WTC11 (cell line): ENCODE data around the gene RPL10.

Experiments
- ATF2 ChIP-seq: sonication (generic); formaldehyde crosslinking; IDR thresholded peaks from 2 replicates; pipeline ENCODE4 v1.8.1; 2022; ENCODE audit warnings: low read depth, missing genetic modification reagents, borderline replicate concordance
- CBFB ChIP-seq: sonication (generic); formaldehyde crosslinking; IDR thresholded peaks from 2 replicates; pipeline ENCODE4 v1.8.1; 2022; ENCODE audit warnings: mild to moderate bottlenecking, low read depth, missing genetic modification reagents
- CREM ChIP-seq: sonication (generic); formaldehyde crosslinking; IDR thresholded peaks from 2 replicates; pipeline ENCODE4 v1.8.1; 2022; ENCODE audit warnings: mild to moderate bottlenecking, missing genetic modification reagents, moderate library complexity
- CTCF ChIP-seq: fragments of 200-600 bp; IDR thresholded peaks from 2 replicates; pipeline ENCODE4 v1.8.0; 2022; ENCODE audit warnings: antibody characterized with exemption
- JUN ChIP-seq: sonication (generic); formaldehyde crosslinking; IDR thresholded peaks from 2 replicates; pipeline ENCODE4 v1.8.0; 2023; ENCODE audit warnings: mild to moderate bottlenecking, missing genetic modification reagents
- NFATC4 ChIP-seq: fragments of 250-450 bp; sonication (Bioruptor Pico); IDR thresholded peaks from 2 replicates; pipeline ENCODE4 v1.9.0; 2021; ENCODE audit warnings: mild to moderate bottlenecking
- SP1 ChIP-seq: sonication (generic); formaldehyde crosslinking; conservative IDR thresholded peaks from 2 replicates; pipeline ENCODE4 v1.8.1; 2022; ENCODE audit warnings: missing genetic modification reagents
- TEAD4 ChIP-seq: sonication (generic); formaldehyde crosslinking; IDR thresholded peaks from 2 replicates; pipeline ENCODE4 v1.8.0; 2022; ENCODE audit warnings: mild to moderate bottlenecking, missing genetic modification reagents

- no peak for TF ChIP-seq JUN
- no peak for TF ChIP-seq CTCF
- no peak for TF ChIP-seq CREM (CRISPR knock-in tag)
- TF ChIP-seq TEAD4 (CRISPR knock-in tag): no peak
- no peak for TF ChIP-seq NFATC4 (CRISPR knock-in tag)
- TF ChIP-seq CBFB (CRISPR knock-in tag): no peak
- TF ChIP-seq ATF2 (CRISPR knock-in tag): no peak
- no peak for TF ChIP-seq SP1 (CRISPR knock-in tag)
These were observed 42.6 kb downstream of the RPL10 start for GRCh38 chrX:154440623-154441357.
